ENCODE data around the gene CNKSR3.
"Not testable (repeated sequence)": the region's sequence is repeated elsewhere in the genome, so short reads cannot be mapped to it uniquely, and the experiment has no call there.

The CNKSR3 gene

GRCh38 chr6:154526996-154527395, 16.5 kb upstream of the CNKSR3 start:
- no peak for DNase-seq

- DNase-seq = no peak
Observed at GRCh38 chr6:154522576-154522975, 12.1 kb upstream of the CNKSR3 start.

- no peak for DNase-seq
Observed at GRCh38 chr6:154521412-154521811, 10.9 kb upstream of the CNKSR3 start.

GRCh38 chr6:154520280-154520679, 9.8 kb upstream of the CNKSR3 start:
- DNase-seq = no peak

GRCh38 chr6:154518396-154518795, 7.9 kb upstream of the CNKSR3 start:
- no peak for DNase-seq

GRCh38 chr6:154516276-154516675, 5.8 kb upstream of the CNKSR3 start:
- DNase-seq = no peak

GRCh38 chr6:154515826-154516225, 5.3 kb upstream of the CNKSR3 start:
- DNase-seq = no peak

GRCh38 chr6:154515076-154515475, 4.6 kb upstream of the CNKSR3 start:
- DNase-seq = not testable (repeated sequence)

GRCh38 chr6:154514481-154514880, 4.0 kb upstream of the CNKSR3 start:
- DNase-seq = no peak

GRCh38 chr6:154513601-154514320, 3.3 kb upstream of the CNKSR3 start:
- no peak for DNase-seq

GRCh38 chr6:154512201-154512600, 1.7 kb upstream of the CNKSR3 start:
- DNase-seq = no peak

- no peak for DNase-seq
Observed at GRCh38 chr6:154511791-154512190, 1.3 kb upstream of the CNKSR3 start.

- DNase-seq = no peak
Observed at GRCh38 chr6:154509421-154510143, 903 bp downstream of the CNKSR3 start.

GRCh38 chr6:154508573-154509375, 1.7 kb downstream of the CNKSR3 start:
- no peak for DNase-seq

GRCh38 chr6:154506991-154507898, 3.2 kb downstream of the CNKSR3 start:
- DNase-seq = no peak

GRCh38 chr6:154506582-154506981, 3.9 kb downstream of the CNKSR3 start:
- no peak for DNase-seq

GRCh38 chr6:154506108-154506507, 4.4 kb downstream of the CNKSR3 start:
- no peak for DNase-seq

GRCh38 chr6:154504865-154505449, 5.5 kb downstream of the CNKSR3 start:
- DNase-seq = no peak

GRCh38 chr6:154504102-154504501, 6.4 kb downstream of the CNKSR3 start:
- DNase-seq = no peak

- no peak for DNase-seq
Observed at GRCh38 chr6:154503658-154504057, 6.8 kb downstream of the CNKSR3 start.

- no peak for DNase-seq
Observed at GRCh38 chr6:154502553-154502952, 7.9 kb downstream of the CNKSR3 start.

- no peak for DNase-seq
Observed at GRCh38 chr6:154501578-154501868, 9.0 kb downstream of the CNKSR3 start.

All from NCI-H2171 treated with DMSO at 0.1 percent for 48 hours (cell line).